Gastrocnemius medialis (tissue), 4 donors: ENCODE data around the gene S100A9. TPM values are rescaled to one million over a fixed set of nuclear protein-coding genes. Genes with fewer than 3 reads are reported as not detected.

Experiments
- total RNA-seq, 4 donors: library from RNA; depleted of rRNA; stranded (reverse); fragments of >200 nt; gene quantifications; one replicate each; pipeline versions ENCODE4 v1.1.0 to v1.2.3, GENCODE V29; 2016

S100A9 gene
- total RNA-seq, 4 donors from 2014 or later = 57.4 to 205 (median 87.1) TPM

Other genes starting within 250 kb of the S100A9 start
- not detected for gene SPRR2F, start 244.3 kb upstream of the S100A9 start, total RNA-seq
- gene SPRR2G, start 207.0 kb upstream of the S100A9 start, total RNA-seq = not detected
- not detected for gene LELP1, start 154.4 kb upstream of the S100A9 start, total RNA-seq
- gene PRR9, start 140.3 kb upstream of the S100A9 start, total RNA-seq = not detected
- gene LORICRIN, start 98.2 kb upstream of the S100A9 start, total RNA-seq = not detected
- gene PGLYRP3, start 44.9 kb upstream of the S100A9 start, total RNA-seq = not detected
- not detected for gene PGLYRP4, start 9.0 kb upstream of the S100A9 start, total RNA-seq
- gene S100A12, start 17.8 kb downstream of the S100A9 start, total RNA-seq = 1 to 10 TPM in 2 of 4 donors, not detected in 2; 2.2 to 2.9 TPM
- 10 to 100 TPM in 2 of 4 donors, 1 to 10 TPM in 2; 4.2 to 41.6 (median 12.5) TPM for gene S100A8, start 33.2 kb downstream of the S100A9 start, total RNA-seq
- gene S100A7A, start 58.7 kb downstream of the S100A9 start, total RNA-seq = not detected
- not detected for gene S100A7, start 102.8 kb downstream of the S100A9 start, total RNA-seq
- 100 to 1,000 TPM; 153 to 361 (median 224) TPM for gene S100A6, start 178.1 kb downstream of the S100A9 start, total RNA-seq
- gene S100A5, start 183.1 kb downstream of the S100A9 start, total RNA-seq = not detected
- gene S100A4, start 188.0 kb downstream of the S100A9 start, total RNA-seq = 100 to 1,000 TPM in 3 of 4 donors, 10 to 100 TPM in 1; 76.8 to 377 (median 144) TPM
- 1 to 10 TPM in 1 of 4 donors, under 1 TPM in 1, not detected in 2; 0.88 to 1.6 TPM for gene S100A3, start 191.4 kb downstream of the S100A9 start, total RNA-seq
- gene S100A2, start 208.0 kb downstream of the S100A9 start, total RNA-seq = 10 to 100 TPM in 1 of 4 donors, not detected in 3; 14.7 TPM